HepG2 (cell line): ENCODE data around the gene PIEZO2. TPM values are rescaled to one million over a fixed set of nuclear protein-coding genes. Genes with fewer than 3 reads are reported as not detected.

ENCODE experiments used
- AKNA ChIP-seq: sonication (generic); formaldehyde crosslinking; IDR thresholded peaks from 2 replicates; pipeline ENCODE4 v1.4.0; 2020; ENCODE audit warnings: missing genetic modification reagents, borderline replicate concordance
- ARID2 ChIP-seq: sonication (generic); formaldehyde crosslinking; IDR thresholded peaks from 2 replicates; pipeline ENCODE4 v1.8.1; 2022; ENCODE audit warnings: mild to moderate bottlenecking, missing genetic modification reagents, borderline replicate concordance
- GATAD1 ChIP-seq: IDR thresholded peaks from 2 replicates; pipeline ENCODE4 v1.6.1; 2016; ENCODE audit warnings: missing genetic modification reagents, missing compliant biosample characterization
- GMEB1 ChIP-seq: sonication (generic); formaldehyde crosslinking; IDR thresholded peaks from 2 replicates; pipeline ENCODE4 v1.5.1; 2020; ENCODE audit warnings: missing genetic modification reagents, mild to moderate bottlenecking, borderline replicate concordance
- IRX3 ChIP-seq: sonication (generic); formaldehyde crosslinking; IDR thresholded peaks from 2 replicates; pipeline ENCODE4 v1.8.1; 2023; ENCODE audit warnings: mild to moderate bottlenecking, low read depth, missing genetic modification reagents, borderline replicate concordance
- KLF12 ChIP-seq: sonication (generic); formaldehyde crosslinking; IDR thresholded peaks from 2 replicates; pipeline ENCODE4 v1.4.0; 2020; ENCODE audit warnings: missing genetic modification reagents, borderline replicate concordance
- MBD4 ChIP-seq: IDR thresholded peaks from 2 replicates; pipeline ENCODE4 v1.6.1; 2012; ENCODE audit warnings: low read length, inconsistent platforms, borderline replicate concordance
- MIER2 ChIP-seq: IDR thresholded peaks from 2 replicates; pipeline ENCODE4 v1.6.1; 2016; ENCODE audit warnings: missing biosample characterization, missing genetic modification reagents
- MTA3 ChIP-seq: sonication (generic); formaldehyde crosslinking; IDR thresholded peaks from 2 replicates; pipeline ENCODE4 v1.4.0; 2020; ENCODE audit warnings: missing genetic modification reagents
- MXD1 ChIP-seq: sonication (generic); formaldehyde crosslinking; IDR thresholded peaks from 2 replicates; pipeline ENCODE4 v1.4.0; 2020; ENCODE audit warnings: mild to moderate bottlenecking, missing genetic modification reagents
- PAWR ChIP-seq: sonication (generic); formaldehyde crosslinking; IDR thresholded peaks from 2 replicates; pipeline ENCODE4 v1.4.0; 2020; ENCODE audit warnings: missing genetic modification reagents, mild to moderate bottlenecking, borderline replicate concordance
- REL ChIP-seq: sonication (generic); formaldehyde crosslinking; conservative IDR thresholded peaks from 2 replicates; pipeline ENCODE4 v1.8.0; 2022; ENCODE audit warnings: mild to moderate bottlenecking, missing genetic modification reagents, moderate library complexity
- SMAD1 ChIP-seq: sonication (generic); formaldehyde crosslinking; IDR thresholded peaks from 2 replicates; pipeline ENCODE4 v1.4.0; 2020; ENCODE audit warnings: missing genetic modification reagents, low read depth, mild to moderate bottlenecking, borderline replicate concordance
- TFDP1 ChIP-seq: IDR thresholded peaks from 2 replicates; pipeline ENCODE4 v1.6.1; 2016; ENCODE audit warnings: missing compliant biosample characterization, missing genetic modification reagents, borderline replicate concordance
- ZBTB21 ChIP-seq: sonication (generic); formaldehyde crosslinking; IDR thresholded peaks from 2 replicates; pipeline ENCODE4 v1.4.0; 2020; ENCODE audit warnings: missing genetic modification reagents
- ZFP1 ChIP-seq: IDR thresholded peaks from 2 replicates; pipeline ENCODE4 v1.6.1; 2016
- ZNF263 ChIP-seq: sonication (generic); formaldehyde crosslinking; IDR thresholded peaks from 2 replicates; pipeline ENCODE4 v1.4.0; 2020; ENCODE audit warnings: missing genetic modification reagents
- ZNF704 ChIP-seq: sonication (generic); formaldehyde crosslinking; IDR thresholded peaks from 2 replicates; pipeline ENCODE4 v1.8.1; 2023; ENCODE audit warnings: mild to moderate bottlenecking, inconsistent platforms, moderate library complexity, missing genetic modification reagents, borderline replicate concordance
- ZNF75D ChIP-seq: sonication (generic); formaldehyde crosslinking; IDR thresholded peaks from 2 replicates; pipeline ENCODE4 v1.8.1; 2023; ENCODE audit warnings: missing genetic modification reagents, mild to moderate bottlenecking, borderline replicate concordance
- polyA plus RNA-seq, 8 experiments: library from polyadenylated mRNA; depleted of rRNA in 3 of 8; stranded (reverse) in 7 of 8; unstranded in 1 of 8; fragments of >200 nt; fragmentation: Illumina TruSeq in 4 of 8; extraction: Trizol in 4 of 8; gene quantifications; 2 replicates each; pipeline versions ENCODE4 v1.2.1 to v1.2.3, GENCODE V29; 2011 to 2016; ENCODE audit warnings: low read depth in 4 of 8, missing spikeins in 1 of 8, mixed read lengths in 1 of 8; ENCODE audit not compliant: insufficient read depth in 1 of 8
- total RNA-seq, 5 experiments: library from RNA; depleted of rRNA; stranded (reverse); fragments of >200 nt; fragmentation: Illumina TruSeq; extraction: Trizol; gene quantifications; 2 replicates each; pipeline ENCODE4 v1.2.3, GENCODE V29; 2016; ENCODE audit warnings: low read depth in 1 of 5

Gene PIEZO2
- total and polyA plus RNA-seq, 2 of the 13 experiments (the other 11 are each of a cell fraction or from before 2014, with no cell fraction given): 15.2 to 27.2 TPM

GRCh38 chr18:11005528-11005927 lies 143.8 kb downstream of the PIEZO2 start (continued):
- TF ChIP-seq PAWR (CRISPR knock-in tag): no peak
- no peak for TF ChIP-seq MXD1 (CRISPR knock-in tag)
- TF ChIP-seq ZFP1 (CRISPR knock-in tag): peak; percentile 92; the same call in 1 of the 2 replicates
- no peak for TF ChIP-seq GMEB1
- no peak; the same call in 1 of the 2 replicates for TF ChIP-seq TFDP1
- TF ChIP-seq MBD4: no peak
- TF ChIP-seq ZBTB21 (CRISPR knock-in tag): 0 out of 2 replicates have a peak, but pooled peaks have one; percentile 42
- TF ChIP-seq SMAD1: no peak
- TF ChIP-seq REL (CRISPR knock-in tag): no peak
- TF ChIP-seq MTA3 (CRISPR knock-in tag): no peak
- TF ChIP-seq MIER2 (CRISPR knock-in tag): peak; percentile 67; the same call in 1 of the 2 replicates
- TF ChIP-seq ZNF704 (CRISPR knock-in tag): no peak
- TF ChIP-seq IRX3 (CRISPR knock-in tag): no peak
- no peak for TF ChIP-seq ZNF75D
- peak; percentile 74 for TF ChIP-seq ZNF263
- TF ChIP-seq AKNA: no peak
- TF ChIP-seq ARID2: no peak
- TF ChIP-seq KLF12: no peak
- TF ChIP-seq GATAD1 (CRISPR knock-in tag): peak; percentile 68
